ENCODE measurements around the gene ITGA6.

The ITGA6 gene

GRCh38 chr2:172454404-172455120 is 27.2 kb downstream of the ITGA6 start (continued):
- no peak for TF ChIP-seq KLF17 (tag by site-specific recombination; IDR thresholded peaks at IDR 0.05)
- no peak for TF ChIP-seq ZNF777 (tag by site-specific recombination; IDR thresholded peaks at IDR 0.05; ENCODE audit: borderline replicate concordance)
- TF ChIP-seq ZNF488 (tag by site-specific recombination; IDR thresholded peaks at IDR 0.05): no peak
- TF ChIP-seq KLF9 (tag by site-specific recombination; IDR thresholded peaks at IDR 0.05; ENCODE audit: low read depth): no peak

- Histone ChIP-seq H3K4me1 (ENCODE audit: control insufficient read depth, insufficient read depth, low read length) (no peaks in the 10 kb centered on the region), H3K9me3 (ENCODE audit: control insufficient read depth, insufficient read depth, low read depth, low read length) (no peaks in the 10 kb centered on the region), H3K4me3 (ENCODE audit: low read depth, low read length) (no peak overlapping the region), H3K36me3 (ENCODE audit: control insufficient read depth in 2 of 2, insufficient read depth in 1 of 2, low read length in 2 of 2) (no peaks in the 10 kb centered on the region), H3K27ac (ENCODE audit: extremely low read depth, low read depth, low read length) (no peak overlapping the region)
- POLR2A ChIA-PET: no interaction called here
- CTCF ChIA-PET: interaction anchor here (2.1 kb wide), 1 partner anchor 25 kb away, joined by 7 read pairs; no protein-coding TSS in a partner anchor
- TF ChIP-seq FEZF1 (tag by site-specific recombination; IDR thresholded peaks at IDR 0.05) (no peak), ZNF223 (tag by site-specific recombination; IDR thresholded peaks at IDR 0.05) (no peak), PRDM6 (tag by site-specific recombination; IDR thresholded peaks at IDR 0.05) (no peak), ZNF660 (tag by site-specific recombination; IDR thresholded peaks at IDR 0.05) (no peak), ZNF560 (tag by site-specific recombination; IDR thresholded peaks at IDR 0.05; ENCODE audit: borderline replicate concordance) (no peak), ZBTB20 (tag by site-specific recombination; IDR thresholded peaks at IDR 0.05) (no peak), TSHZ1 (tag by site-specific recombination; IDR thresholded peaks at IDR 0.05; ENCODE audit: borderline replicate concordance) (no peak), ZNF26 (tag by site-specific recombination; IDR thresholded peaks at IDR 0.05) (no peak), CTCF (tag by site-specific recombination; IDR thresholded peaks at IDR 0.05) (no peak), ZNF248 (tag by site-specific recombination; IDR thresholded peaks at IDR 0.05) (no peak), ELK4 (IDR thresholded peaks at IDR 0.05; ENCODE audit: borderline replicate concordance, low read depth, low read length) (no peak), MYNN (tag by site-specific recombination; IDR thresholded peaks at IDR 0.05; ENCODE audit: borderline replicate concordance) (no peak), ZBTB17 (tag by site-specific recombination; IDR thresholded peaks at IDR 0.05) (no peak), ZNF202 (tag by site-specific recombination; IDR thresholded peaks at IDR 0.05; ENCODE audit: borderline replicate concordance) (no peak), ZNF184 (tag by site-specific recombination; IDR thresholded peaks at IDR 0.05) (no peak), OVOL3 (tag by site-specific recombination; IDR thresholded peaks at IDR 0.05) (no peak), YY2 (tag by site-specific recombination; IDR thresholded peaks at IDR 0.05) (no peak)
Observed at GRCh38 chr2:172455121-172455515, 27.7 kb downstream of the ITGA6 start.

Measured in HEK293 (cell line).